Sciatic nerve (tissue), 2 donors: ENCODE measurements around the gene CEP164. TPM values are rescaled to one million over a fixed set of nuclear protein-coding genes. Genes with fewer than 3 reads are reported as not detected.
A peak's percentile ranks its signal among the peaks of the same experiment; 100 is the strongest.
"Not testable (repeated sequence)": the region's sequence is repeated elsewhere in the genome, so short reads cannot be mapped to it uniquely, and the experiment has no call there.

Experiments
- ATAC-seq: fragments of 200-7000 bp; cut with Tn5 transposase; one replicate; pipeline ENCODE4 v1.9.1; 2020; ENCODE audit warnings: mild to moderate bottlenecking, moderate library complexity
- DNase-seq: peaks from one replicate; pipeline ENCODE4 v3.0.0-alpha.2; 2020; ENCODE audit warnings: low spot score
- intact Hi-C: fragments of 100-400 bp; cut with DNase I; formaldehyde crosslinking; loops from one replicate; pipeline ENCODE4 v1.14.2; 2022
- total RNA-seq: library from RNA; stranded (reverse); fragmentation: NEBNext Ultra II Directional; extraction: Animal tissue kit (Norgen Biotek cat#: 25700); gene quantifications from one replicate; pipeline ENCODE4 v1.2.1, GENCODE V29; 2021
- donor health status: DM: no; HTN: no; CAD: no.
- donor health status: DM: no; HTN: no; CAD: no.

The CEP164 gene
- total RNA-seq, 1 donor from 2014 or later, result 46.4 TPM

- no peak for DNase-seq
- intact Hi-C loops, result loop anchor here (5.0 kb wide), 1 partner anchor 372 kb away; no protein-coding TSS in a partner anchor
- no peak for ATAC-seq
These were observed 117.3 kb downstream of the CEP164 start for GRCh38 chr11:117444711-117445658.

GRCh38 chr11:117449111-117449693 is 121.5 kb downstream of the CEP164 start:
- ATAC-seq, result no peak
- peak; percentile 41 for DNase-seq
- intact Hi-C loops, result no loop called here

GRCh38 chr11:117453886-117454563 is 126.4 kb downstream of the CEP164 start:
- DNase-seq, result no peak

GRCh38 chr11:117454564-117454917 is 126.9 kb downstream of the CEP164 start:
- ATAC-seq (no peak), DNase-seq (no peak)

More at GRCh38 chr11:117453886-117454563, 126.4 kb downstream of the CEP164 start:
- intact Hi-C loops, result no loop called here
- ATAC-seq, result no peak

GRCh38 chr11:117456027-117456720 is 128.5 kb downstream of the CEP164 start:
- intact Hi-C loops, result no loop called here
- no peak for ATAC-seq
- DNase-seq, result no peak

More at GRCh38 chr11:117454564-117454917, 126.9 kb downstream of the CEP164 start:
- intact Hi-C loops, result no loop called here

GRCh38 chr11:117456721-117457029 is 129.0 kb downstream of the CEP164 start:
- intact Hi-C loops, result not testable (repeated sequence)

GRCh38 chr11:117457031-117457785 is 129.6 kb downstream of the CEP164 start:
- intact Hi-C loops, result no loop called here
- no peak for ATAC-seq

More at GRCh38 chr11:117456721-117457029, 129.0 kb downstream of the CEP164 start:
- not testable (repeated sequence) for ATAC-seq, DNase-seq

GRCh38 chr11:117457835-117458234 is 130.2 kb downstream of the CEP164 start:
- ATAC-seq (no peak), DNase-seq (no peak)
- intact Hi-C loops, result no loop called here

More at GRCh38 chr11:117457031-117457785, 129.6 kb downstream of the CEP164 start:
- no peak for DNase-seq

GRCh38 chr11:117458275-117459122 is 130.8 kb downstream of the CEP164 start:
- DNase-seq, result peak; percentile 42
- intact Hi-C loops, result no loop called here
- ATAC-seq, result no peak

GRCh38 chr11:117459123-117459978 is 131.7 kb downstream of the CEP164 start:
- ATAC-seq, result no peak
- DNase-seq, result peak; percentile 53
- intact Hi-C loops, result no loop called here

GRCh38 chr11:117459979-117460300 is 132.3 kb downstream of the CEP164 start:
- peak; percentile 56 for ATAC-seq
- peak; percentile 48 for DNase-seq
- intact Hi-C loops, result no loop called here

- intact Hi-C loops, result no loop called here
- ATAC-seq, result no peak
These were observed 133.9 kb downstream of the CEP164 start for GRCh38 chr11:117461396-117462182.

GRCh38 chr11:117462183-117462863 is 134.7 kb downstream of the CEP164 start:
- no peak for DNase-seq

More at GRCh38 chr11:117461396-117462182, 133.9 kb downstream of the CEP164 start:
- no peak for DNase-seq

GRCh38 chr11:117462864-117463247 is 135.2 kb downstream of the CEP164 start:
- intact Hi-C loops, result no loop called here
- no peak for ATAC-seq
- DNase-seq, result no peak

More at GRCh38 chr11:117462183-117462863, 134.7 kb downstream of the CEP164 start:
- intact Hi-C loops, result no loop called here
- ATAC-seq, result no peak
